Fibroblast of skin of left quadriceps (primary cell): ENCODE measurements around the gene ADGRV1.
A peak's percentile ranks its signal among the peaks of the same experiment; 100 is the strongest.
"Not testable (repeated sequence)": the region's sequence is repeated elsewhere in the genome, so short reads cannot be mapped to it uniquely, and the experiment has no call there.

ENCODE experiments used
- DNase-seq, 2 experiments: peaks; one replicate each; pipeline ENCODE4 v3.0.0-alpha.2; 2013; ENCODE audit warnings: low read depth in 2 of 2

ADGRV1 gene

DNA sequence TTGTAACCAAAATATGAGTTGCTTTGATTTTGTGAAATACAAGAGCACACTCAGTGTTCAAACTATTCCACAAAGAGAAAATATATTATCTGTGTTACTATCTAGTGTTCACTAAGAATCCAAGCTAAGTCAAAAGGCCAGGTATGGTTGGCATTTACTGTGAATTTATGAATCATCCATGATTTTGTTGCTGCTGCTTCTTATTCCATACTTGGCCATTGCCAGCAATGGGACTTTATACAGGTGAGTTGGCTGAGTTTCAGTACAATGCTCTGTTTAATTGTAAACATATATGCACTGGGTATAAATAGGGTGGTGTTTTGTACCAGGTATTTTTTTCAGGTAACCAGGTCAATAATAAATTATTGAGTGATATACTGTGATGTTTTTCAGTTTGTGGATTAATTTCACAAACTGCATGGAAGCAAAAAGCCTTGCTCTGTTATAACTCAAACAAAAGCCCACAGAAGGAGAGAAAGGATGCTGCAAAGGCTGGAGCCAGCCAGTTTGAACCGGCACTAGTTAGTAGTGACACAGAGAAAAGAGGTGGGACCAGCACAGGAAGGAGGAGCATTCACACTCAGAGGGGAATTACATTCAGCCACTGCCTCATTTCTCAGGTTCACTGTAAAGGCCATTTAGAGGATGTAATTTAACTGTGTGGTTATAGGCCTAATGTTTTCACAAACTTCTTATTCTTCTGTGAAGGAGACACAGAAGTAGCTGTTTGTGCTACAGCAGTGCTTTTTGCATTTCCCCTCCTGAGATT, 381.8 kb downstream of the ADGRV1 start:
- peak; percentile 16 to 18 for DNase-seq

DNA sequence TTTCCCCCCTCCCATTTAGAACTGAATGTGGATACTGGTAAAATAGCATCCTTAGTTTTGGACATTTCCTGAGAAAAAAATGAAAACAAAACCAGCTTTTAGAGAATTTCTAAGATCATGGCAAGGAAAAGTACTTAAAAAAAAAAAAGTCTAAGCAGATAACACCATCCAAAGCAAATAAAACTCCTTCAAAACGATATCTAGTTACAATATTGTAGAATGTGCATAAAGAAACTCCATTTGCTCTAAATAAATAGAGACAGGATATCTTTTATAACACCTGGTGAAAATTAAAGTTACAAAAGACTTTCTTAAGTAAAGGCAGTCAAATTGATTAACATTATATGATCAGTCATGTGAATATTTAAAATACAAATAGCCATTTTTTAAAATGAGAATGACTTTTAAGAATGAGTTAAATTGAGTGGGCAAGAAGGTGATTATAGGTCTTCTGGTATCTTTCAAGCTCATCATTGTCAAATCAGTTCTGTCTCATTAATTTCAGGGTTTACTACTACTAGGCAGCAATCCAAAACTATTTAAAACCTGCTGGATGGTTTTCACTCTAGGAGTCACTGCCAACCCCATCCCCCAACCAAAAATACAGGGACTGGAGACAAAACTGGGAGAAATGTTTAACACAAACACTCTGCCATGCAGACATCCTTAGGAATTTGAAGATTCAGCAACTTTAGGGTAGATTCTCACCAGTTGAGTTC, 382.6 kb downstream of the ADGRV1 start:
- DNase-seq = no peak

DNA sequence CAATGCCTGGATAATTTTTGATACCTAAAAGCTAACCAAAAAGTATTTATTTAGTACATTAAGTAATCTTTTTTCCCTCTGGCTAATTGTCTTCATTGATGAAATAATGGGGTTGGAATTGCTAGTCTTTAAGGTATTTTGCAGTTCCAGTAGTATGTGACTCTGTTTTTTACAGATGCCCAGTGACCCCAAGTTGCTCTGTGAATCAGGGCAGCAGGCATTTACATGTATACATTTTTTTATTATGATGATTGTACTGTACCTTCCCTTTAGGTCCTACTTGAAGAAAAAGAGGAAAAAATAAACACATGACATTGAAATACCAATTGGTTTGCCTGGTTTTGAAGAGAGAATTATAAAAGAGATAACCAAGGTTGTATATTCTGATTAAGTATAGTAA, 385.5 kb downstream of the ADGRV1 start:
- DNase-seq = no peak

DNA sequence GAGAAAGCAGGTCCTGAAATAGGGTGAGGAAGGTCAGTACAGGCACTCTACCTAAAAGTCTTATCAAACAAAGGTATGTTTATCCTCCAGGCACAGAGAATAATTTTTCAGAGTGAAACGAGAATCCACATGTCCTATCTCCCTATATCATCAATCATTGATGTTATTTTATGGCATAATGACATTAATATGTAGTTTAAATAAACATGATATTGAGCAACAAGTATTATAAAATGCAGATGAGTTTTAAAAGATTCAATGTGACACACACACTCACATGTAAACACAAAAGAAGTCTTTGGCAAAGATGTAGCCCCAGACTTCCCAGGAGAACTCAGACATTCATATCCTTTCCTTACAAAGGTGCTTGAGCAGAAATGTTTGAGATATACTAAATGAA, 389.1 kb downstream of the ADGRV1 start:
- DNase-seq = no peak

DNA sequence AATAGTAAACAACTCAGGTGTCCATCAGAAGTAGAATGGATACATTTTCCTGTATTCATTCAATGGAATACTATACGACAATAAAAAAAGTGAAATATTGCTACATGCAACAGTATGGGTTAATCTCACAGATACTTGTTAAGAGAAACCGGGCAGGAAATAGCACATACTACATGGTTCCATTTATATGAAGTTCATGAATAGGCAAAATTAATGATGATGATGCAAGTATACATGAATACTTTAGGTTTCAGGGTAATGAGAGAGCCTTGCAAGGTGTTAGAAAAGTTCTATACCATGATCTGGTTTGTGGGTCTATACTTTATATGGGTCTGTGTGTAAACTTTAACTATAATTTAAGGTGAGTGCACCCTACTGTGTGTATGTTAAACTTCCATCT, 390.4 kb downstream of the ADGRV1 start:
- DNase-seq = no peak

DNA sequence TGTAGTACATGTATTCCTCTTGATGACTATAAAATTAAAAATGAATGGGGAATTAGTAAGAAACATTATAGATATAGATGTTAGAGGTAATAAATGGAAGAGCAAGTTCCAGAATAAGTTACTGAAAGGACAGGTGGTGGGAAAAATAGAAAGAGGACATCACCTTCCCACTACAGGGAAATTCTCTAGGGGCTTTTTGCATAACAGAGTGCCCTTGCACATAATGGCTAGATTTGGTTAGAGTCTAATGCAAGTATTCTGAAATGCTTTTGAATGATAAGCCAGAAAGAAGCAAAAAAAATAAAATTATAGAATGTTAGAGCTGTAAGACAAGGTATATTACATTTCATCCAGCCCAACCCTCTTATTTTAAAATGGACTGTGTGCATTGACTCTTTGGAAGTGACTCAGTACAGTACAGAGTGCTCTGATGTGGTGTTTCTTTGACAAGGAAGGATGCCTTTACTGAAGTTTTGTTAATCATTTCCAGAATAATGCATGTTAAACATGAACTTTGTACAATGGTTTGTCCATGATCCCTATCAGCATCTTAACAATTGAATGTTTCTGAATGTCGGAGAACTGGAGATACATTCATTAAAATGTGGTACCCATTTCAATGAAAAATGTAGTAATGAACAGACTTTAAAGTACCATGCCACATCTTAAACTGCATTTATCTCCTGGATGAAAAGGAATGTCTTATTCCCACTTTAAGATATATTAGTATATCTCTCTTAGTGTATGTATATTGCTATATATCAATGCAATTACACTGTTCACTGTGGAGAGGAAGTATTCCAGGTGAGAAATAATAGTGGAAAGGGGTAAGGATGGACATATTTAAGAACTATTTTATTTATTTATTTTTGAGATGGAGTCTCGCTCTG, 391.1 kb downstream of the ADGRV1 start:
- DNase-seq = no peak

DNA sequence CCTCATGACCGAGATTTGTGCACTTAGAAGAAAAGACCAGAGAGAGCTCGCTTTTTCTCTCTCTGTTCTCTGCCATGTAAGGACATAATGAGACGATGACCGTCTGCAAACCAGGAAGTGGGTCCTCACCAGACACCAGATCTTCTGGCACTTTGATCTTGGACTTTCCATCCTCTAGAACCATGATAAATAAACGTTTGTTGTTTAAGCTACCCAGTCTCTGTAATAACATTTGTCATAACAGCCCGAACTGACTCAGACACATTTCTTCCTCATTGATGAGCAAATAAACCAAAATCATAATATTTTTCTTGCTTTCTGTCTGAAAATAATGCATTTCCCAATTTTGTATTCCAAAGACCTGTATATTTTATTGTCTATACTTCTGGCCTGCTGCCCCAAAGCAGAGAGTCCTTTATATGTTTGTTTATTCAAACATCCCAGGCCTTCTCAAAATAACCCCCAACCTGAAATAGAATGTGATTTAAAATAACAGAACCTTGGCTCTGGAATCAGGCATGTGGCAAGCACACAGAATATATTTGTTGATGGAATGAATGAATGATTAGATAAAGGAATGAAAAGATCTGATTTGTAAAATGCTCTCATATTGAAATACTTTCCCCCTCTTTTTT, 396.5 kb downstream of the ADGRV1 start:
- DNase-seq = no peak

DNA sequence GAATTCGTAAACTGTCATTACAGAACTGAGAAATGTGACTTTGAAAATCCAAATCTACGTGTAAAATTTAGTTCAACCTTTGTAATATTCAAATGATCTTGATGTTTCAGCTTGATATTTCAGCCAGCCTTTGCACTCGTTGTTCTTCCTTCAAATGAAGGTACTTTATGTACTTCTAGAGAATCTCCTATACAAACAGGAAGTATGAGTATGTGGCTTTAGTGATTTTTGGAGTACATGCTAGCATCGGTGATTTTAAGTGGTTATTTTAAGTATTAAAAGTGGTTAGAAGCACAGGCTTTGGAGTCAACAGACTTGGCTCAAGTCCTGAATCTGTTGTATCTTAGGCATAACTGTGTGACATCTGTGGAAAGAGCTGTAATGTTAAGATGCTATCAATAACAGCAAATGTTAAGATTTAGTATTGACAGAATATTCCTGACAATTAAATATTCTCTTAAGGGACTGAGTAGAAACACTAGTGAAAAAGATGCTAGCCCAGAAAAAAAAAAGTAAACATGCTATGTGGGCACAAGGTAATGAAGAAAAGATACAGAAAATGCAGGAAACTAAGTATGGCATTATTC, 398.0 kb downstream of the ADGRV1 start:
- DNase-seq = no peak

DNA sequence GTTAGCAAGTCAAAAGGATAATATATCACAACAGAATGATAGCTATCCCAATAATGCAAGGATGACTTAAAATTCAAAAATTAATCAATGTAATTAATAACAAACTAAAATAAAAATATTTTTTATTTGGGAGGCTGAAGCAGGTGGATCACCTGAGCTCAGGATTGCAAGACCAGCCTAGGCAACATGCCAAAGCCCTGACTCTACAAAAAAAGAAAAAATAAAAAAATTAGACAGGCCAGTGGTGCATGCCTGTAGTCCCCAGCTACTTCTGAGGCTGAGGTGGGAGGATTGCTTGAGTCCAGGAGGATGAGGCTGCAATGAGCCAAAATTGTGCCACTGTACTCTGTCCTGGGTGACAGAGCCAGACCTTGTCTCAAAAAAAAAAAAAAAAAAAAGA, 399.3 kb downstream of the ADGRV1 start:
- no peak for DNase-seq

DNA sequence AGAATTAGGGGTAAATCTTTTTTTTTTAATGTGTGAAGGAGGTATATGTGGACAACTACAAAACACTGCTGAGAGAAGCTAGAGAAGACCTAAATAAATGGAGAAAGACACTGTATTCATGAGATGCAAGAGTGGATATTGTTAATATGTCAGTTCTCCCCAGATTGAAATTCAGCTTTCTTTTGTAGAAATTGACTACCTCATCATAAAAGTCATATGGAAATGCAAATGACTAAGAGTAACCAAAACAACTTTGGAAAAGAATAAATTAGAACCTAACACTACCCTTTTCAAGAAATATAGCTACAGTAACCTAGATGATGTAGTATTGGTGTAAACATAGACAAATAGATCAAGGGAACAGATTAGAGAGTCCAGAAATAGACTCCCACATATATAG, 400.7 kb downstream of the ADGRV1 start:
- DNase-seq = no peak

DNA sequence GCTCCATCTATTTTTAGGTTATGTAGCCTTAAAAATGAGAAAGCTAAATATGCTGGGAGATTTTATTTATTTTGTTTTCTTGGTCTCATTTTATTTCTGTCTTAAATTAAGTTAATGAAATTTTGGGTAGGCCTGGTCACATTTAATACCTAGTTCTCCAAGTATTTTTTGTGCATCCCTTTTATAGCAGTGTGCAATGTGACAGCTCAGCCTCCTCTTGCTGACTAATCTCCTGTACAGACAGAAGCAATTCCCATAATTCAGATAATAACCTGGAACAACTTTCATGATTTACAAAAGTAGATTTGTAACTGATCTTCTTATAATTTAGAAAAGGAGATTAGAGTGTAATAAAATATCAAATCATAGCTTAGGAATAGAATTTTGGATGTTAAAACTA, 403.9 kb downstream of the ADGRV1 start:
- no peak for DNase-seq

DNA sequence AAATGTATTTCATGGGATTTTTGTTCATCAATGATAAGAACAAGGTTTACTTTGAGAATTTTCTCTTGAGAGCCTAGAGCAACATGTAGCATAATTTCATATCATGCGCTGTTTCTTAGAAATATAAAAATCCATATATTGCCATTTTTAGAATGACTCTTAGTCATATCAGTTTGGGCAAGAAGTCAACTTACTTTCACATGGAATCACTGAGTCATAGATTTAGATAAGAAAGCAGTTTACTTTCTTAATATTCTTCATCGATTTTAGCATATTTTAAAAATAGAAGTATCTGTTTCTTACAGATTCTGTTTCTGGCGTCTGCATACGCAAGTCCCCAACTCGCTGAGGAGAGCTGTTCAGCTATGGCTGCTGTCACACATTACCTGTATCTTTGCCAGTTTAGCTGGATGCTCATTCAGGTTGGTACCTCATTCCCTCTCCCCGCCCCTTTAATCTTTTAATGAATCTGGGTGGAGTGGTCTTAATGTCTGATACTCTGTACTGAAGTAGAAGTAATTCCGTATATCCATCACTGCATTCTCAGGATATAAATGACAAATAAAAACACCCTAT, 406.6 kb downstream of the ADGRV1 start:
- no peak for DNase-seq

DNA sequence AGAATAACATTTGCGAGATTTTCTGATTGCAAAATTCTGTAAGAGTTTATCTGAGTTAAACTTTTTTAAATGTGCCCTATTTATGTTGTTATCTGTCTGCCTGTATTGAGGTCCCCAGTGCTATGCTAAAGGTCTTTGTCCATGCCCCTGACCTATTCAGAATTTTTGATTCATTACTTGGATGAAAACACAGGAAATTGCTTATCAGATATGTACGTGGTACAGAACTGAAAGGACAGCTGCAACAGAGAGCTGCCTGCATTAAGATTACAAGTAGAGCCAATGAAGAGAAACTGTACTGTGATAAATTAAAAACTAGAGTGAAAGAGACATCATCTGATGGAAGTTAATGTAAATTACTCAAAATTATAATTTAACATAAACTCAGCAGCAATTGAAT, 408.8 kb downstream of the ADGRV1 start:
- no peak for DNase-seq

DNA sequence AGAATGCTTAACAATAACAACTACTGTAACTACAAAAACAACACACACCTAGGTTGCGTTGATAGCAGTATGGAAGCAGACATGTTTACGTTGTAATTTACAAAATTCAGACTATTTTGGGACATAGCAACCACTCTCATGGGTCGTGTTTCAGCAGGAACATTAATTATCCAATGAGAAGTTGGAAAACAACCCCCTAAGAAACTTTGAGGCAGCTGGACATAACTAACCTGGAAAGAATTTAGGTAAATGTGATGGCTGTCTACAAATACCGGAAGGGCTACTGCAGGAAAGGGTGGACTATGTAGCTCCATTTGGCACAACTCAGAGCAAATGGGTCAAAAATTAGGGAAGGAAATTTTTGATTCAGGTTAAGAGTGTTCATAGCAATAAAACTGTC, 409.3 kb downstream of the ADGRV1 start:
- no peak for DNase-seq

DNA sequence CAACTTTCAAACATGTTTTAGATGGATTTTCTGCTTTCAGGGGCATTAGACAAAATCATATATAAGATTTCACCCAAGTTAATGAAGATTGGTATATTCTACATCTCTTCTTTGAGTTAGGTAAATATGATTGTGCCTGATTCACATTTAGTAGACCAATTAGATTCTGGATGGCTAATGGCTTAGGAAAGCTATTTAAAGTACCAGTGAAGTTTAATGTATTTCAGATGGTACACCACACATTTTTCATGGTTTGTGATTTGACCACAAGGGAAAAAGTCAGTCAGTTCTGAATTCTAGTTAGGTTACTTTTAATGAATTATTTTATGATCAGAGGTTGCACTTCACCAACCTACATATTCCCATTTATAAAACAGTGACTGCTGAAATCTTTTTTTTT, 409.7 kb downstream of the ADGRV1 start:
- DNase-seq = peak in 1 of 2 experiments; percentile 6

DNA sequence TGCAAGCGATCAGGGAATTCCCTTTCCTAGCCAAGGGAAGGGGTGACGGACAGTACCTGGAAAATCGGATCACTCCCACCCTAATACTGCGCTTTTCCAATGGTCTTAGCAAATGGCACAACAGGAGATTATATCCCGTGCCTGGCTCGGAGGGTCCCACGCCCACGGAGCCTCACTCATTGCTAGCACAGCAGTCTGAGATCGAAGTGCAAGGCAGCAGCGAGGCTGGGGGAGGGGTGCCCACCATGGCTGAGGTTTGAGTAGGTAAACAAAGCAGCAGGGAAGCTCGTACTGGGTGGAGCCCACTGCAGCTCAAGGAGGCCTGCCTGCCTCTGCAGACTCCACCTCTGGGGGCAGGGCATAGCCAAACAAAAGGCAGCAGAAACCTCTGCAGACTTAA, 411.3 kb downstream of the ADGRV1 start:
- DNase-seq = not testable (repeated sequence)

DNA sequence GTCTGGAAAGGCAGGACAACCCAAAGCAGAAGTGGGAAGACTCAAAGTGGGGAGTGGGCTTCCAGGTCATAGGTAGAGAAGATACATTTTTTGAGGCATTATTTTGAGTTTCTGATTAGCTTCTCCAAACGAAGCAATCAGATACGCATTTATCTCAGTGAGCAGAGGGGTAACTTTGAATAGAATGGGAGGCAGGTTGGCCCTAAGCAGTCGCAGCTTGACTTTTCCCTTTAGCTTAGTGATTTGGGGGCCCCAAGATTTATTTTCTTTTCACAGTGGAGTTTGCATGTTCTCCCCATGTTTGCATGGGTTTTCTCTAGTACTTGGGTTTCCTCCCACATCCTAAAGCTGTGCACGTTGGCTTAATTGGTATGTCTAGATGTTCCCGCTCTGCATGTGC, 422.6 kb downstream of the ADGRV1 start:
- DNase-seq = no peak

DNA sequence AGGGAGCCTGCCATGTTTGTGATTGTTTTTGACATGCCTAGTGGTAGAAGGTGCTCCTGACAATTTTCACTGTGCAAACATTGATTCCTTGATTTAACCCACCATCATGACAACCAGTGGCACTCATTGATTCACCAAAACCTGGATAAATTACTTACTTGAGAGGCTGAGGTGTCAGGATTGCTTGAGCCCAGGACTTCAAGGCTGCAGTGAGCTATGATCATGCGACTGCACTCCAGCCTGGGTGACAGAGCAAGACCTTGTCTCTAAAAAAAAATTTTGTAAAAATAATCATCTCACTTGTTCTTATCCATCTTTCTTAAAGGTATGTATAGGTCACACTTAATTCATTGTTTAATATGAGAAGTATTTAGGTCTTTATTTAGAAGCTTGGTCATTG, 423.2 kb downstream of the ADGRV1 start:
- DNase-seq = no peak

DNA sequence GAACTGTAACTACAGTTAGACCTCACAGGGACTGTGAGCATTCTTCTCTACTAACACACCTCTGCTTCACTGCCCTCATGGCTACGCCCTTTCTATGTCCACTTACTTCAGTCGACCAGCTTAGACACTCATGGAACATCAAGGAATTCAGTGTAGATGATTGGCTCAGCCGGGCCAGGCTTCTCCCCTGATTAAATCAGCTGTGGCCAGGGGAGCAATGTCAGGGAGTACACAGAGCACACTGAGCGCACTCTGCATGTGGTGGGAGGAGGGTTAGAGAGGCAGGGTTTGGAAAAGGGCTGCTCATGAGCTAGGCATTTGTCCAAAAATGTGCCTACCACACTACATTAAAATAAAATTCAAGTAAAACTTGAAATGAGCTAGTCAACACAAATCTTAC, 424.0 kb downstream of the ADGRV1 start:
- DNase-seq = peak in 1 of 2 experiments; percentile 18

DNA sequence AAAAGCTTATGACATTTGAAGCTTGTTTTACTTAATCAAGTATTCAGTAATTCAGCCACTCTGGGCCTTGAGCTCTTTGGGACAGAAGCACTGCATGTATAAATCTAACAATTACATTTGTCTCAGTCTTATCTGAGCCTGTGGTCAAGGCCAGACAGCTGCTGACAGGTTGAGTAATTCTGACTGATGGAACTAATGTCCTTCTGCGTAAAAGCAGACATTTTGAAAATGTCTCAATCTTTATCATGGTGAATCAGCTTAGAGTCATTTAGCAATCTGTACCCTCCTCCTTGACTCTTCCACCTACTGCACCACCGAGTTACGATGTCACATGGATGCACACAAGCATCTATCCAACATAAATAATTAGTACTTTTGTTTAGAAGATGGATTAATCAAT, 424.6 kb downstream of the ADGRV1 start:
- peak; percentile 77 to 78 for DNase-seq

DNA sequence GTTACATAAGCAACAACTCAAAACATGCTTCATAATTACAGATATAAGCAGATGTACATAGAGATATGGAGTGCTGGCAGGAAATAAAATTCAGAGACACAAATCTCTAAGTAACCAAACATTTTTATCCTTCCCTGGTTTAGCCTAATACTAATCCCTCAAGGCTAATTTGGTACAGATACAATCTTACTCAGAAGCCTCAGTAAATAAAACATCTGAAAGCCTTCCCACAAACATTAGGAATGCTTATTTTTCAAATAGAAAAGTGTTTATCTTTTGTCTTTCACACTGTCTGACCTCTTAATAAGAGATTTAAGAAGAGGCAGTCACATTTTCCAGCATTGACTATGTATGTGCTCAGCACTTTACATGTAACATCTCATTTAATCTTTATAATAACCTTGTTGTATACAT, 425.1 kb downstream of the ADGRV1 start:
- DNase-seq = peak in 1 of 2 experiments; percentile 11
